ENCODE results near the gene PPP1R1C.
"Not testable (repeated sequence)": the region's sequence is repeated elsewhere in the genome, so short reads cannot be mapped to it uniquely, and the experiment has no call there.

PPP1R1C gene

GRCh38 chr2:182015334-182016109, 29.9 kb downstream of the PPP1R1C start:
- no peak for DNase-seq (ENCODE audit: low read depth in 2 of 2)

GRCh38 chr2:182018218-182018617, 32.6 kb downstream of the PPP1R1C start:
- DNase-seq (ENCODE audit: low read depth in 2 of 2): no peak

DNA sequence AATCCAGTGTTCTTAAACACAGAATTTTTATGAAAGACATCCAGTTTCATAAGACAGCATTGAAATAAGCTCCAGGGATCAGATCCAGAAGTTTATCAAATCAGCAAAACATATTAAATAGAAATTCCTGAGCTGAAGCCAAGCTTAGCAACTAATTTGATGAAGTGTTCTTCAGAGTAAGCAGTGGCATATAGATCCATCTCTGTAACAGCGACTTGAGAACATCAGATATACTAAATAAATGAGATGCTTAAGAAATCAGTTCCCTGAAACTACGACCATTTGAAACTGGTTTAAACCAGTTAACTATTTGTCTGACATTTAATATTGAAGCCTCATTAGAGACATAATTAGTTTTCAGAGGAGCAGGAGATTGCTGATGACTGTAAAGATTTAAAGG, 34.1 kb downstream of the PPP1R1C start:
- no peak for DNase-seq (ENCODE audit: low read depth in 2 of 2)

GRCh38 chr2:182020286-182021070, 34.8 kb downstream of the PPP1R1C start:
- no peak for DNase-seq (ENCODE audit: low read depth in 2 of 2)

DNA sequence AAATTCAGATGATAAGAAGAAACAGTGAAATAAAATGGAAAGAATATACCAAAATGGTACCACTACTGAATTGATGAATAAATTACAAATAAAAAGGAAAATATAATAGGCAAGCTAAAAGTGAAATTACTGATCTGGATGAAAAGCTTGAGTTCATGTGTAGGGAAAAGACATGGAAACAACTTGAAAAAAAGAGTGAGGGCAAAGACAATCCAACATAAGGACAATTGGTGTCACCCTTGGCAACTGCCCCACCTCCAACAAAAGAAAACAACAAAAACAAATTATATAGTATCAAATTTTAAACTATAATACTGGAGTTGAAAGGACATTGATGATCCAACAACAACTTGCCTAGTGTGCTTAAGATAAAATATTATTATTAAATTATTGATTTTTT, 37.6 kb downstream of the PPP1R1C start:
- DNase-seq (ENCODE audit: low read depth in 2 of 2): no peak

DNA sequence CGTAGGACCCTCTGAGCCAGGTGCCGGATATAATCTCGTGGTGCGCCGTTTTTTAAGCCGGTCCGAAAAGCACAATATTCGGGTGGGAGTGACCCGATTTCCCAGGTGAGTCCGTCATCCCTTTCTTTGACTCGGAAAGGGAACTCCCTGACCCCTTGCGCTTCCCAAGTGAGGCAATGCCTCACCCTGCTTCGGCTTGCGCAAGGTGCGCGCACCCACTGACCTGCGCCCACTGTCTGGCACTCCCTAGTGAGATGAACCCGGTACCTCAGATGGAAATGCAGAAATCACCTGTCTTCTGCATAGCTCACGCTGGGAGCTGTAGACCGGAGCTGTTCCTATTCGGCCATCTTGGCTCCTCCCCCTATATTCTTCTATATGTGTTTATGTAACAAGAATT, 45.2 kb downstream of the PPP1R1C start:
- DNase-seq (ENCODE audit: low read depth in 2 of 2): not testable (repeated sequence)

DNA sequence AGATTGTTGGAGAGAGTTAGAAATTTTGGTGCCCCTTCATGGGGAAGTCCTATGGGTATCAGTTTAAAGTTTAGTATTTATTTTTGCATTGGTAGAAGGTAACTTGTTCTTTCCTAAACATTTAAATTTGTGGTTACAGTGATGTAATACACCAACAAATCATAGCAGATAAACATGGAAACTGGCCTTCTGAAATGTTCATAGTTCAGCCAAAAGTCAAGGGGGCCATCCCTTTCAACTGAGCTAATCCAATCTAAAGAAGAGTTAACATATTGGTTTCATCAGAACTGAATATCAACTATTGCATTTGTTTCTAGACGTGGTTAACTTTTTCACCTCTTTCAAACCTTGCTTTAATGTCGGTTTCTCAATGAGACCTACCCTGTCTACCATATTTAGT, 46.3 kb downstream of the PPP1R1C start:
- DNase-seq (ENCODE audit: low read depth in 2 of 2): no peak

DNA sequence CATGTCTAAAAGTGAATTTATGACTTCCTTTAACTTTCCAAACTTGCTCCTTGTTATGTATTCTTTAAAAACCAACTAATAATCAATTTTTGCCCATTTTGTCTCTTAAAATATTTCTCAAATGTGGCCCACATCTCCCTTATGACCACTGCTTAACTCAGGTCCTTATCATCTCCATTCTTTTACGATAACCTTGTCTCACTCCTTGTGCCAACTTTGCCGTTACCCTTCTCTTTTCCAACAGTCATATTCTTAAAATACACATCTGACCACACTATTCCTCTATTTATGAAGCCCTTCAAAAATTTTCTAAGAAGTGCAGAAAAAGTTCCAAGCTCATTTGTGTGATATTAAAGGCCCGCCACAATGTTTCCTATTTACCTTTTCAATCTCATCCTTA, 47.8 kb downstream of the PPP1R1C start:
- no peak for DNase-seq (ENCODE audit: low read depth in 2 of 2)

DNA sequence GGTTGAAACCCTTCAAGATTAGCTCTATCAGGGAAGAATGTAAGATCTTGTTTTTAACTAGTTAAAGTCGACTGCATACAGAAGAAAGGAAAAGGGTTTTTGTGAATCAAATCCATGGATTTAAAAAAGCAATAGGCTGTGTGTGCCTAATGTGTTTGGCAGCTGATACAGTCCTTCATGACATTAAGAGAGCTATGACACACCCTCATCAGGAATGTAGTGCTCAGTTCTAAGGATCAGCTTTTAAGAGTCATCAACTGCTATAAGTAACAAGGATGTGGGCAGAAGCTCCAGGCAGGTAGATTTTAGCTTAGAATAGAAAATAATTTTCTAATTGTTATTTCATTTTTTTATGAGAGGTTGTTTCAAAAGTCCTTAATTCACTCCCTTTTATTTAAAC, 52.9 kb downstream of the PPP1R1C start:
- DNase-seq (ENCODE audit: low read depth in 2 of 2): no peak

DNA sequence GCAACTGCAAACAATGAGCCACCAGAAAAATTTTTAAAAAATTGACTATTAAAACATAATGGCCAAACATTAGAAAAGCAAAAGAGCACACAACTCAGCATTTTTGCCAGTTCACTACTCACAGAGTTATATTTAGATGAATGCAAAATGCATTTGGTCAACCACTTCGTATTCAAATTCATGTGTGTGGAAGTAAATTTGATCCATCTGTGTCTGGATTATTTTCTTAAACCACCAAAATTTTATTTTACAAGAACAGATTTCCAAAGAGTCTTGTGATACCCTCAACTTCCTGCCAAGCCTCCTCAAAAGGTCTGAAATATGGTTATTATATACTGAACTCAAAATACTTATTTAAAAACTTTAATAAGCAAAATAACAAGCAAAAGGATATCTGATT, 57.4 kb downstream of the PPP1R1C start:
- DNase-seq (ENCODE audit: low read depth in 2 of 2): no peak

DNA sequence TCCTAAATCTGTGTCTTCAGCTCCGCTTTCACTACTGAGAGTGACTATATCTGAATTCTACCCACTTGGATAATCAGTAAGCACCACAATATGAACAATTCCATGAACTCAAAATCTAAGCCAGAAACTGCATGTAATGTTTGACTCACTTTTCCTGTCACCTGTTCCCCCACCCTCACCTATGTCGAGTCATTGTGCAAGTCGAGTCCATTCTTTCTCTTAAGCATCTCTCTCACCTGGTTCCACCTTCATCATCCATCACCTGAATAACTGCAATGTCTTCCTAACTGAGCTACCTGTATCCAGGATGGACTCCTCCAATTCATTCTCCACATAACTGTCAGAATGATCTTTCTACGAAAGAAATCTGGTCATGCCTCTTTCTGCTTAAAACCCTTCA, 58.2 kb downstream of the PPP1R1C start:
- DNase-seq (ENCODE audit: low read depth in 2 of 2): no peak

DNA sequence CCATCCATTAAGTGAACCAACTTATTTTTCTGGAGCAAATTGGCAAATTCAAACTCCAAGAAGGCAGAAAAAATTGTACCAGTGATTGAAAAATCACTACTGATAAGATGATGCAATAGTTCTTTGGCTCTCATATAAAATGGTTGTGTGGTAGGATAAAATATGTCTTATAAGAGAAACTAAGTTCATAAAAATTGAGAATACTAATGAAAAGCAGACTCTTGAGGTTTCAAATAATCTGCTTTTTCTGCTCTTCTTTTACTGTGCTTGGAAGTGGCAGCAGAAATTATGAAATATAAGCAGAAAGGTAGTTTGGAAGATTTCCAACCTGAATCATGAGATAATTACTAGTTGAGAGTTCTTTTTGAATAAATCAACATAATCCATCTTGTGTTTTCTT, 61.9 kb downstream of the PPP1R1C start:
- no peak for DNase-seq (ENCODE audit: low read depth in 2 of 2)

DNA sequence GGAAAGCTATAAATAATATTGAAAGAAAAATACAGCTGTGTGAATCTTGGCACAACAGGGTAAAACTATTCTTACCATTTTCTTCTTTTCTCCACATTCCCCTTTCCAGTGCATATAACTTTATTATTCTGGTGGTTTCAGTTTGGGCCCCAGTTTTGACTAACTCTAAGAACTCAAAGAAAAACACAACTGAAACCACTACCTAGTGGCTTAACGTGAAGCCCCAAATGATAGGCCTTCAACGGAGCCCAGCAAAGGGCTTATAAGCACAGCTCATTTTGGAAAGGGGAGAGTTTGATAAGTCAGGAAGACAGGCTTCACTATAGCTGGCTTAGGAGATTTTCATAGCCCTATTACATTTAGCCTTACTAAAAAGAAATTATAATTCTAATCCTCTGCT, 62.4 kb downstream of the PPP1R1C start:
- DNase-seq (ENCODE audit: low read depth in 2 of 2): no peak

DNA sequence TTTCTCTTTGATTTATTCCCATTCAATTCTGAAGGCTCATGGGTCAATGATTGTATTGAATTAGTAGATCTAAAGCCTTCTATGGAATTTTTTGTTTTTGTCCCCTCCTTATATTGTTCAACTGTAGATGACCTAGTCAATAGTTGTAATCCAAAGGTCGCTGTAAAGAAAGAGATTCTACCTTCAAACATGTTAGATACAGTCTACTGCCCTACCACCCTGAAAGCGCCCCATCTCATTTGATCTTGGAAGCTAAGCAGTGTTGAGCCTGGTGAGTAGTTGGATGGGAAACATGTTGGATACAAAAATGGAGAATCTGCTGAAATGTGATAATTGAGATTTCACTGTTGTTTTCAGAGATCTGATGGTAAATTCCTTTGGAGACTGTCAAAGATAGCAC, 63.0 kb downstream of the PPP1R1C start:
- DNase-seq (ENCODE audit: low read depth in 2 of 2): no peak

DNA sequence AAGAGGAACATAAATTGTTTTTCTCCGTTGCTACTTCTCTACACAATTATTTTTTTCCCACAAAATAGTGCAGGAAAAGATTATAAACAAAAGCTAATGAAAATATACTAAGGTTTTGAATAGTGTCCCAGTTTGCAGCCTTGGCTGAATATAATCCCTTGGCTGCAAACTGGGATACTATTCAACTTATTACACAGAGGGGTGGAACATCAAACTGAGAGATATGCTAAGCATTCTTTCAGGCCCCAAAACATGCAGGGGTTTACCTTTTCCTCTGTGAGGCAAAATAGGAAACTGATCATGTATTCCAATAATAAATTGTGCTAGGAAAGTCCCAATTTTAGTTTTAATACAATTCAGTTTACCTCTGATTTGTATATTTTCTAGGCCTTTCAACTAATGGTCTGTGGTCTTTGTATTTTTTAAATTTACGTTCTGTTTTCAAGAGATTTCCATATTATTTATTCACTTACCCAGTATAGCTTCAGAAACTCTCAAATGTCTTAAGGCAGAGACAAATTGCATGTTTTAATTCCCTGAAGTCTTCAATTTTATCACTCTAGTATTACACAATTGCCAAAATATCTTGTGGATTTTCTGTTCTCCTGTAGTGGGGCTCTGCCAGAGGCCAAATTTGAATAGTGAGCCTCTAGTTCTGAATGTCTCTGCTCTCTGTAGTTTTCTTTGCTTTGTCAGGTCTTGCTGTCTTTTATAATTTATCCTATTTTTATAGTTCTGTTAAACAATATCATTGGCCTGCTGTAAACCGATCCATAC, 63.9 kb downstream of the PPP1R1C start:
- DNase-seq (ENCODE audit: low read depth in 2 of 2): no peak

- no peak for DNase-seq (ENCODE audit: low read depth in 2 of 2)
Measured at GRCh38 chr2:182050333-182051135, 64.9 kb downstream of the PPP1R1C start.

GRCh38 chr2:182055993-182056392, 70.3 kb downstream of the PPP1R1C start:
- DNase-seq (ENCODE audit: low read depth in 2 of 2): no peak

DNA sequence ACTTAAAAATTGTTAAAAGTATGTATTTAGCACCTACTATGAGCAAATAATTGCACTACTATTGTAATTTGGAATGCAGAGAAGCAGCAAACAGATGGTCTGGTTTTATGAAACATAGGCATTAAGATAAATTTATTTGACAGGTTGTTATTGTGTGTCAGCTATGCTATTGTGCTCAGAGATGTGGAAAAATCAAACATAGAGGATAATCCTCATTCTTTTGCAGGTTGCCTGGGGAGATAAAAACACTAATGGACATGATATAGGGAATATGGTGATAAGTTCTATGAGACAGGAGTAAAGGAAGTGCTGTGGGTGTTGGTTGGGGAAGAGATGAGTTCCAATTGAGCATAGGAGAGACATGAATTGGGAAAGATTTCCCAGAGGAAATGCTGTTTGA, 71.3 kb downstream of the PPP1R1C start:
- DNase-seq (ENCODE audit: low read depth in 2 of 2): no peak

- no peak for DNase-seq (ENCODE audit: low read depth in 2 of 2)
Measured at GRCh38 chr2:182058056-182058455, 72.4 kb downstream of the PPP1R1C start.

- DNase-seq (ENCODE audit: low read depth in 2 of 2): no peak
Measured at GRCh38 chr2:182061739-182062138, 76.1 kb downstream of the PPP1R1C start.

GRCh38 chr2:182062329-182062972, 76.8 kb downstream of the PPP1R1C start:
- no peak for DNase-seq (ENCODE audit: low read depth in 2 of 2)
